GM10266 (cell line): ENCODE results near the gene MYRIP.

ENCODE experiments used
- DNase-seq: peaks from one replicate; pipeline ENCODE4 v3.0.0; 2012; ENCODE audit errors: extremely low spot score
- TF ChIP-seq, protein P1 (sequence below): IDR thresholded peaks from 2 replicates; pipeline ENCODE4 v1.5.1; 2012; ENCODE audit warnings: mild to moderate bottlenecking, low read depth; ENCODE audit not compliant: control insufficient read depth, insufficient read depth; ENCODE audit errors: missing control alignments

Gene MYRIP

DNA sequence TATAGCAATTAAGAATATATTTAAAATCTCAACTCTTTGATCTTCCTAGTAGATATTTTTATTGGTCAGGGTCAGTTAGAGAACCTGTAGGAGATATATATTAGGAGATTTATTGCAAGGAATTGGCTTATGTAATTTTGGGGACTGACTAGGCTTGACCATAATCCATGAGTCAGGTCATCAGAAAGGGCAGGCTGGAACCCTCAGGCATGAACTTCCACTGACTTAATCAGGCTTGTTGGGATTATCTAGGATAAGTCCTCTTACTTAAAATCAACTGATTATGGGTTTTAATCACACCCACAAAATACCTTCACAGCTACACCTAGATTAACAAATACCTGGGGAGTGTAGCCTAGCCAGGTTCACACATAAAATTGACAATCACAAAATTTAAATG lies 156.1 kb downstream of the MYRIP start:
- no peak for DNase-seq
- TF ChIP-seq, protein P1, sequence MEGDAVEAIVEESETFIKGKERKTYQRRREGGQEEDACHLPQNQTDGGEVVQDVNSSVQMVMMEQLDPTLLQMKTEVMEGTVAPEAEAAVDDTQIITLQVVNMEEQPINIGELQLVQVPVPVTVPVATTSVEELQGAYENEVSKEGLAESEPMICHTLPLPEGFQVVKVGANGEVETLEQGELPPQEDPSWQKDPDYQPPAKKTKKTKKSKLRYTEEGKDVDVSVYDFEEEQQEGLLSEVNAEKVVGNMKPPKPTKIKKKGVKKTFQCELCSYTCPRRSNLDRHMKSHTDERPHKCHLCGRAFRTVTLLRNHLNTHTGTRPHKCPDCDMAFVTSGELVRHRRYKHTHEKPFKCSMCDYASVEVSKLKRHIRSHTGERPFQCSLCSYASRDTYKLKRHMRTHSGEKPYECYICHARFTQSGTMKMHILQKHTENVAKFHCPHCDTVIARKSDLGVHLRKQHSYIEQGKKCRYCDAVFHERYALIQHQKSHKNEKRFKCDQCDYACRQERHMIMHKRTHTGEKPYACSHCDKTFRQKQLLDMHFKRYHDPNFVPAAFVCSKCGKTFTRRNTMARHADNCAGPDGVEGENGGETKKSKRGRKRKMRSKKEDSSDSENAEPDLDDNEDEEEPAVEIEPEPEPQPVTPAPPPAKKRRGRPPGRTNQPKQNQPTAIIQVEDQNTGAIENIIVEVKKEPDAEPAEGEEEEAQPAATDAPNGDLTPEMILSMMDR, result no peak

DNA sequence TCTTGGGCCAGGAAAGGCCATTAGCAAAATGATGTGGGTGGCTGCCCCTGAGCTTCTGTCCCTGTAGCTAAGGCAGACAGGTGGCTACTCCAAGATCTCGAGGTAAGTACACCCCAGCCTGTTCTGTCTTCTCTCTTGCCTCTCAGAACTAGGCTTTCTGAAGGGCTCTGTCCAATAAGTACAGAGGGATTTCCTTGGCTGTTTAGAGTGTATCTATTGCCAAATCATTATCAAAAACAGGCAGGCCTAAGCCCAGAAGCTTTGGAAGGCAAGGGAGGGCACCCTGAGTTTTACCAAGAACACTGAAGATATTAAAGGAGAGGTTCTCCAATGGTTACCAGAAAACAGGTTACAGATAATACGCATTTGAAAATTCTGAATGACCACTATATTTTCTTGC lies 156.6 kb downstream of the MYRIP start:
- TF ChIP-seq, protein P1, result no peak
- DNase-seq, result no peak

DNA sequence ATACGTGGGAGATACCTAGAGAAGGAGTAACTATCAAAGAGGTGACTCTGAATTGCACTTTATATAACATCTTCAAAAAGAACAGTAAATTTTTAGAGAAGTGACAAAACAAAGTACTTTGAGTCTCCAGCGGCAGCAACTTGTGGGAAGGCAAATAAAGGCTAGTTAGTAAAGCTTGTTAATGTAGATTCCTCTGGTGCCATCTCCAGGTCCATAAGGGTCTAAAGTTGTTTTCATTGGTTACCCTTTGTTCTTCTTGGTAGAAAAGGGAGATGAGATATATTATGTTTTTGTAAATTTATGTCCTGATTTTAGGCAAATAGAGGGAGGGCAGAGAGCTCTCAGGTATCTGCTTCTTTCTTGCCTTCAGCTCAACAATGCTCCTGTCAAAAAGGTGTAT lies 161.6 kb downstream of the MYRIP start:
- TF ChIP-seq, protein P1, result no peak
- no peak for DNase-seq

DNA sequence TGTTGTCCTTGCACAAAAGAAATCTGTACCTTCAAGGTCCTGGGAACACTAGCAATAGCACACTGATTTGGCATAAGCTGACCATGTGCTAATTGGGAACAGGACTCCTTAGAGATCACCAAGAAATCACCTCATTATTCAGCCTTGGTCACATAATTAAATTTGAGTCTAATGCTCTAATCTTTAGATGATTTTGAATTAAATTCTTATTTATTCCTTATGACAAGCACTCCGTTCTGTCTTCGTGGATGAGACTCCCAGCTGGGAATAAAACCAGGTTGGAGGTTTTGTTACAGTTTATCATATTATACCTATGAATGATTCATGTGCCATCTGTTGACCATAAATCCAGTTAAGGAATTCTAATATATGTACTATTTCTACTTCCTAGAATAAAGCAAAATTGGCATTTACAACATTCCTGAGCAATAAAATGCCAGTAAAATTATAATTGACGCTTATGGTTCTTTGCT lies 162.2 kb downstream of the MYRIP start:
- TF ChIP-seq, protein P1, result no peak
- DNase-seq, result no peak

DNA sequence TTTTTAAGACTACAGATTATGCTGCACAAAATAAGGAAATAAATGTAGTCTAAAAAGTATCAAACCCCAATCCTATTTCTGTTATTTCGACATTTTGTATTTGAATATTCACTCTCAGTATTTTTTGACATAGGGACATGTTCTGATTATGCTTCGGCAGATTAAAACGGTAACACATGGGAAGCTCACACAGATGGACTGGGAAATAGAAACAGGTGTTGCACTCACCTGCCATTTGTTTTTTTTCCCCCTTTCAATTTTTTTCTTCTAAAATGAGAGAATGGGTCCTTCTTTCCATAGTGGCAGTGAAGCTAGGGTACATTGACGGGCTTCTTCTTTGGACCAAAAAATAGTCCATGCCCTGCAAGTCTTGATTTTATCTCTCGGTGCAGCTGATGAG lies 163.1 kb downstream of the MYRIP start:
- TF ChIP-seq, protein P1, result no peak
- DNase-seq, result no peak

DNA sequence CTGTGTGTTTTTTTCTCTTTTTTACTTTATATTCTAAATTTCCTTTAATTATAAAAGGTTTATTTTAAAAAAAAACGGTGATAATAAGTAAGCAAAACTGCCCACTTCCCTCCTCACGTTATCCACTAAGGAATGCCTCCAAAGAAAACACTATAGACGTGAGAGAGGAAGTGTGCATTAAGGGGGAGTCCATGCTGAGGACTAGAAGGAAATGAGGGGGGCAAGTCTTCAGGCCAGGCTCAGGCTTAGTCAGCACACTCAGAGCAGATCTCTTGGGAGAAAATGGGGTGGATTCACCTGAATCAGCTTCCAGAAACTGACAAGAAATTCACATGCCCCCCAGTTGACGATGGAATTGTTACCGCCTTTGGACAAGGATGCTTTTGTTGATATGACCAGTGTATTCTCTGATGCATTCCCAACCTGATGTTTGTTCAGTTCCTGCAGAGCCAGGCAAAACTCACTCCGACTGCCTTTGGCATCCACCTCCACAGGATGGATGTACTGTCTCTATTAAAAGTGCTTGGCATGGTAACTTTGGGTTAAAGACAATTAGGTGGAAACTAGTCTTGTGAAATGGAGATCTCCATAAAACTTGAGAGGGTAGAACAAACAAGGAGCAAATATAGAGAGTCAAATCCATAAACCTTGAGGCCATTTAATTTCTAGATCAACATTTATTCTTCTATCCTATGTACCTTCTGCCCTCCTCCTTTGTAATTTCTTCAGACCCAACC lies 167.8 kb downstream of the MYRIP start:
- DNase-seq, result no peak
- TF ChIP-seq, protein P1, result no peak

DNA sequence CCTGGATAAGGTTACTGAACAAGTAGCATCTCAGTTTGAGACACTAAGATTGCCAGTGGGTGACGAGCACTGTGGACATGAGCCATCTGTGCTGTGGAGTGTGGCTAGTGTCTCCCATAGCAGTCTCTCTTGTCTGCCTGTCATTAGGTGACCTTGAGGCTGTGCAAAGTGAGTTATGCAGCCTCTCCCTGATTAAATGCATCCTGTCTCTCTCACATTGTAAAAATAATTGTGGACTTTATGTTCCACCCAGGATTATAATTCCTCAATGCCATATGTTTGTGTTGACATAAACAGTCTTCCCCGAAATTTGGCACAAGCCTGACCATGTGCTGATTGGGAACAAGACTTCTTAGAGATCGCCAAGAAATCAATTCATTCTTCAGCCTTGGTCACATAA lies 168.9 kb downstream of the MYRIP start:
- TF ChIP-seq, protein P1, result no peak
- no peak for DNase-seq
